Effector CD8-positive, alpha-beta T cell (primary cell): ENCODE data around the gene TBP.

ENCODE experiments used
- DNase-seq: peaks from one replicate; lab custom pipeline; 2025; lab: John Stamatoyannopoulos, UW

TBP gene

GRCh38 chr6:170535004-170535403 is 19.2 kb upstream of the TBP start:
- DNase-seq, result no peak

DNA sequence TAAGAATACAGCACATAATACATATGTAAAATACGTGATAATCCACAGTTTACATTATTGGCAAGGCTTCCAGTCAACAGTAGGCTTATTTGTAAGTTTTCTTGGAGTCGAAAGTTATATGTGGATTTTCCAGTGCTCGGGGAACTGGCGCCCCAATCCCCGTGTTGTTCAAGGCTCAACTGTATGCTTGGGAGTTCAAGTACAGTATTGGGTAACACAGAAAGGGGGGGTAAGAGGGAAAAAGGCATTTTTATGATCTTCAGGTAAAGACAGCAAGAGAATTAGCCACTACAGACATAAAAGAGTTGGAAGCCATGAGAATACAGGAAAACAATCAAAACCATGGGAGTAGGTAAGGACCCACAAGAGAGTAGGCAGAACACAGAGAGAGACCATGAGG is 17.5 kb upstream of the TBP start:
- no peak for DNase-seq

DNA sequence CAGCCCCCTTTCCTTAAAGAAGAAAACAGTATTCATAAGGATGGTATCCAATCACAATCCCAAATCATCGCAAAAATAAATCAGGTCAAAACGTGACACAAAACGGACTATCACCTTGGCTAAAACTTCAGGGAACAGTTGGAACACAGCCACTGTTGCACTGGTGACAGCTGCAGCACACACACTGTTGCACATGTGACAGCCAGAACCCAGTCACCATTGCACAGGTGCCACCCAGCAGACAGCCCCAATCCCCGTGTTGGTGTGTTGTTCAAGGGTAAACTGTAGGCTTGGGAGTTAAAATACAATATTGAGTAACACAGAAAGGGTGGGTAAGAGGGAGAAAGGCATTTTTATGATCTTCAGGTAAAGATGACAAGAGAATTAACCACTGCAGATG is 16.8 kb upstream of the TBP start:
- no peak for DNase-seq

GRCh38 chr6:170542031-170542719 is 12.0 kb upstream of the TBP start:
- no peak for DNase-seq

GRCh38 chr6:170545405-170545804 is 8.8 kb upstream of the TBP start:
- no peak for DNase-seq

GRCh38 chr6:170552765-170553533 is 1.2 kb upstream of the TBP start, which contains the start of gene PSMB1:
Gene PSMB1, minus strand, starts transcription at chr6:170553307. Its CDS starts 65 bp downstream, at chr6:170553242.
- DNase-seq, result peak; percentile 62

GRCh38 chr6:170553534-170554012 is 596 bp upstream of the TBP start:
- DNase-seq, result peak; percentile 16

DNA sequence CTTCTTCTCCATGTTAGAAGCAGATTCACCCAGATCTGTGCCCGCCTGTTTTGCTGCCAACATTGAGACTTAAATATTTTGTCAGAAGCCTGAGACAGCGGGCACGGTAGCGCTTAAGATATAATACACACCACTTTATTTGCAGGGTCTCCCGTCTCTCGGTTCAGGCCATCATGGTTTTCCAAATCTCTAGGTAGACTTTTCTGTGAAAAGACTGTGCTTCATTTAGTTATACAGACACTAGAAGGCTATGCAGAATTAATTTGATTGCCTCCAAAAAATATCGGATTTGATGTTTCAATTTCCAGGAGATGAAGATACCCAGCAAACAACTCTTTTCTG is 598 bp downstream of the TBP start:
- no peak for DNase-seq

DNA sequence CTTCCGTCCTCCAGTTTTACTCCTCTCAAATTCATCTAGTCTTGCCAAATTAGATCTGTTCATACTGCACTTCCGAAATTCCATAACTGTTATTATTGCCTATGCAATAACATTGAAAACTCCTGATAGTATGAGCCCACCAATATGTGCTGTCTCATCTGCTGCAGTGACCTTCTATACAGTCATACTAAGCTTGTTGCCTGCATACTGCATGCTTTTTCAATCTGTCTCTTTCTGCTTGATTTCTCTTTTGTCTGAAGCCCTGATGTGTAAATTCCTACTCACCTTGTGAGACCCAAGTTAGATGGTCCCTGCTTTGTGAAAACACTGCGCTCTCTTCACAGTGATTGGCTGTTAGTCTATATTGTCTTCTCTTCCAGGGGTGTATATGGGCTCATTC is 1.1 kb downstream of the TBP start:
- DNase-seq, result no peak

- no peak for DNase-seq
Observed at GRCh38 chr6:170561555-170561954, 7.4 kb downstream of the TBP start.

DNA sequence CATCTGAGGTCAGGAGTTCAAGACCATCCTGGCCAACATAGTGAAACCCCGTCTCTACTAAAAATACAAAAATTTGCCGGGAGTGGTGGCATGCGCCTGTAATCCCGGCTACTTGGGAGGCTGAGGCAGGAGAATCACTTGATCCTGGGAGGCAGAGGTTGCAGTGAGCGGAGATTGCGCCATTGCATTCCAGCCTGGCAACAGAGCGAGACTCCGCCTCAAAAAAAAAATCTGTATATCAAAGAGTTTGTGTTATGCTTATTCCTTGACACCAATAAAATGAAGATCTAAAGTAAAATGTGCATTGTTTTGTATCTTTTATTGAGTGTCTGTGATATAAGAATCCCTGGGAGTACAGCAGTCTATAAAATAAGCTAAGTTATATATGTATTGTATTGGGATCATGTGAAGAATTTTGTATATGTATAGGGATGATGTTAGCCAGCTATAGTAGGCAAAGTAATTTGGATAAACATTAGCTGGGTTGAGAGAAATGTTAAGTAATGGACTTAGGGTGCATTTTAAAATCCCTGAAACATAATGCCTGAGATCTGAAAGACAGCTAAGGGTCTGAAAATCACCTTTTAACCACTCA is 10.9 kb downstream of the TBP start:
- DNase-seq, result no peak

DNA sequence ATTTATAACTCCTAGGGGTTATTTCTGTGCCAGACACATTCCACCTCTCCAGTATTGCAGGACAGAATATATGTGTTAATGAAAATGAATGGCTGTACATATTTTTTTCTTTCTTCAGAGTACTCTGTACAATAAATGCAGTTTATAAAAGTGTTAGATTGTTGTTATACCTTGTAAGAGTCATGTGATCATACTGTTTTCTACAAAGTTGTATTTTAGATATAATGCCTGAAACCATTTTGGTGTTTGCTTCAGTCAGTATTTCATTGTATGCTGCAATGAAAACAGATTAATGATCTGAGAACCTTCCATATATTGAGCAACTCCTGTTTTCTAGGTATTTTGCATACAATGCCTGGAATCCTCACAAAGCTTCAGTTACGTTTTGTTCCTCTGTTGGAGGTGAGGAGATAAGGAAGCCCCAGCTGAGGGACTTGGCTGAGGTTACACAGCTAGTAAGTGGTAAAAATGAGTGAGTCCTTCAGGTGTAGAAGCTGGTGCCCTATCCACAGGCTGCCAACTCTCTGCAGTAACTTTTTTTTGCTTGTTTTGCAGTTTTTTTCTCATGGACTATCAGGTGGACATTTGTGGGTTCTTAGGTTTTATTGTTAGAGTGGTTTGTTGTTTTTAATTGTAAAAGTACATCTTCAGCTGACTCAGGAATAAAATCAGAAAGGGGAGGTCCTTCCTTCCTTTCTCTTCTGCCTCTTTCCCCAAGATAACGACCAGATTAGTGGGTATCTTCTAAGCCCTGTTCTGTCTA is 18.7 kb downstream of the TBP start:
- no peak for DNase-seq

GRCh38 chr6:170575250-170575649 is 21.1 kb downstream of the TBP start:
- DNase-seq, result no peak

- no peak for DNase-seq
Observed at GRCh38 chr6:170578909-170579308, 24.7 kb downstream of the TBP start.

DNA sequence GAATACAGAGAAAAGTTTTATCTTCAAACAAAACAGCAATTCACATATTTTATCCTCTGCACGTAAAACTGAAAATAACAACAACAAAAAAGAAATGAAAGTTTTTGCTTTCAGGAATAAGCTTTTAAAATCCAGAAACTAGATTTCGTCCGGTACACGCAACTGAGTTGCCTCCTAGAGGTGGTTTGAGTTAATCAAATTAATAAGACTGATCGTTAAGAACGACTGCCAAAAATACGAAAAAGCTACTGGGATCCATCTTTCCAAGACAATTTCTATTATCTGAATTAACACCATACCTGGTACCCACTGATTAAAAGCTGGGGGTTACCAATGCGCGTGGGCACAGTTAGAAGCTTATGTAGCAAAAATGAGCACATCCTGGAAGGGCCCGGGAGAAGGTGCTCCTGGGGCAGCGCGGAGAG is 29.6 kb downstream of the TBP start:
- DNase-seq, result no peak

- DNase-seq, result peak; percentile 81
Observed at GRCh38 chr6:170584181-170584953, 30.2 kb downstream of the TBP start, which contains the start of gene PDCD2. Gene PDCD2, minus strand, starts transcription at chr6:170584637. Its CDS starts 56 bp downstream, at chr6:170584581.

GRCh38 chr6:170584954-170585498 is 30.9 kb downstream of the TBP start:
- no peak for DNase-seq

DNA sequence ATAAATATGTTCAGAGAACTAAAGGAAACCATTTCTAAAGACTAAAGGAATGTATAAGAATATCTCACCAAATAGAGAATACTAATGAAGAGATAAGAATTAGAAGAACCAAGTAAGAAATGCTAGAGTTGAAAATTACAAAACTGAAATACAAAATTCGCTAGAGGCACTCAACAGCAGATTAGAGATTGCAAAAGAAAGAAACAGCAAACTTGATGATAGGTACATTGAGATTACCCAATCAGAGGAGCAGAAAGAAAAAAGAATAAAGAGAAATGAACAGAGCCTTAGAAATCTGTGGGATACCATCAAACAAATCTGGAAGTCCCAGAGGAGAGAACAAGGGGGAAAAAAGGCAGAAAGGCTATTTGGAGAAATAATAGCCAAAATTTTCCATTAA is 36.6 kb downstream of the TBP start:
- no peak for DNase-seq

DNA sequence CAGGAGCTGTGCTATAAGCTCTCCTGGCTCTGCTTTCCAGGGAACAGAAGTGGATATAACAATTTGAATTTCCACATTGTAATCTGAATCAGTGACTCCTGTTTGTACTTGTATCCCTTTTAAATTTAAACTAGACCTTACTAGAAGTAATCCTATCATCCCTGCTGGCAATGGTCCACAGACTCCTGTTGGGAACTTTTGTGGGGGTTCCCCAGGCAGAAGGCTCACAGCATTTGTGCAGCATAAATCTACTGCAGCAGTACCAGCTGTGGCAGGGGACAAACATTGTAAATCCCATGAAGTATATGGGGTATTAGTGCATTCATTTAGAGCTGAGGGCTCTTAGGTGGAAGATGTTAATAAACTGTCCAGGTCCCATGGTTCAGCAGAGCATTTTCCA is 42.3 kb downstream of the TBP start:
- no peak for DNase-seq

DNA sequence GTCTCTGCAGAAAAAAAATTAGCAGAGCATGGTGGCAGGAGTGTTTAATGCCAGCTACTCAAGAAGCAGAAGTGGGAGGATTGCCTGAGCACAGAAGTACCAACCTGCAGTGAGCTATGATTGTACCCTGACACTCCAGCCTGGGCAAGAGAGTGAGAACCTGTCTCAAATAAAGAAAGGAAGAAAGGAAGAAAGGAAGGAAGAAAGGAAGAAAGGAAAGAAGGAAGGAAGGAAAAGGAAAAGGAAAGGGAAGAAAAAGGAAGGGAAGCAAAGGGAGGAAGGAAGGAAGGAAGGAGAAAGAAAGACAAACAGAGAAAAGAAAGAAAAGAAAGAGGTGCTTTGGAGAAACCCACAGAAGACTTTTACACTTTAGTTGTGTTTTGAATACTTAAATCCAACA is 43.1 kb downstream of the TBP start:
- no peak for DNase-seq
